ENCODE data around the gene LDHB. TPM values are rescaled to one million over a fixed set of nuclear protein-coding genes. Genes with fewer than 3 reads are reported as not detected.

The LDHB gene
- total RNA-seq, 1 donor from 2014 or later, result 1,973 TPM

GRCh38 chr12:21614506-21614905 lies 43.1 kb downstream of the LDHB start:
- no peak overlapping the region for H2AFZ ChIP-seq (replicated peaks)
- no peaks in the 10 kb centered on the region for H3K79me2 ChIP-seq (ENCODE audit: low read depth)
- no peak overlapping the region for H3K9ac ChIP-seq
- H3K27me3 Mint-ChIP-seq (ENCODE audit: insufficient read depth, low read depth), result no peaks in the 10 kb centered on the region
- H3K27ac Mint-ChIP-seq, result no peak overlapping the region
- no peaks in the 10 kb centered on the region for H3K27me3 ChIP-seq
- no peaks in the 10 kb centered on the region for H3K36me3 Mint-ChIP-seq
- H3K4me2 ChIP-seq, result no peak overlapping the region
- no peaks in the 10 kb centered on the region for H3K9me3 Mint-ChIP-seq
- TF ChIP-seq EZH2phosphoT487 (IDR thresholded peaks at IDR 0.05) (no peak), CTCF (IDR thresholded peaks at IDR 0.05) (no peak), EZH2 (IDR thresholded peaks at IDR 0.05) (no peak)
- H4K20me1 ChIP-seq (ENCODE audit: low read depth), result no peaks in the 10 kb centered on the region
- no peak for DNase-seq (ENCODE audit: low spot score)
- no peak overlapping the region for H3K27ac ChIP-seq
- H3K4me3 ChIP-seq, result no peak overlapping the region
- H3K4me3 Mint-ChIP-seq, result no peak overlapping the region
- H3K9me3 ChIP-seq (ENCODE audit: low read depth), result no peaks in the 10 kb centered on the region
- no peaks in the 10 kb centered on the region for H3K4me1 ChIP-seq
- H3K36me3 ChIP-seq, result no peaks in the 10 kb centered on the region
- H3K4me1 Mint-ChIP-seq, result no peaks in the 10 kb centered on the region
- no peaks in the 10 kb centered on the region for H3F3A ChIP-seq (ENCODE audit: low read depth)

- Histone ChIP-seq H3K27ac (no peak overlapping the region), H3K4me1 (no peaks in the 10 kb centered on the region), H3K4me2 (no peak overlapping the region), H3K27me3 (no peaks in the 10 kb centered on the region), H3K4me3 (no peak overlapping the region), H4K20me1 (ENCODE audit: low read depth) (no peaks in the 10 kb centered on the region), H3K79me2 (ENCODE audit: low read depth) (no peaks in the 10 kb centered on the region), H3K36me3 (no peaks in the 10 kb centered on the region), H2AFZ (replicated peaks) (no peak overlapping the region), H3F3A (ENCODE audit: low read depth) (no peaks in the 10 kb centered on the region), H3K9me3 (ENCODE audit: low read depth) (no peaks in the 10 kb centered on the region), H3K9ac (no peak overlapping the region)
- no peaks in the 10 kb centered on the region for H3K9me3 Mint-ChIP-seq
- TF ChIP-seq EZH2 (IDR thresholded peaks at IDR 0.05) (no peak), CTCF (IDR thresholded peaks at IDR 0.05) (peak; percentile 19), EZH2phosphoT487 (IDR thresholded peaks at IDR 0.05) (no peak)
- no peak for DNase-seq (ENCODE audit: low spot score)
- no peaks in the 10 kb centered on the region for H3K27me3 Mint-ChIP-seq (ENCODE audit: insufficient read depth, low read depth)
- no peaks in the 10 kb centered on the region for H3K36me3 Mint-ChIP-seq
- H3K4me1 Mint-ChIP-seq, result no peaks in the 10 kb centered on the region
- H3K4me3 Mint-ChIP-seq, result no peak overlapping the region
- no peak overlapping the region for H3K27ac Mint-ChIP-seq
Measured at GRCh38 chr12:21613931-21614330, 43.7 kb downstream of the LDHB start.

- Mint-ChIP-seq H3K36me3 (no peaks in the 10 kb centered on the region), H3K4me1 (peaks cover 4% of the 10 kb centered on the region)
- no peaks in the 10 kb centered on the region for H3K79me2 ChIP-seq (ENCODE audit: low read depth)
Measured at GRCh38 chr12:21608196-21608595, 49.4 kb downstream of the LDHB start.

More at GRCh38 chr12:21608196-21608595, 49.4 kb downstream of the LDHB start:
- Mint-ChIP-seq H3K9me3 (no peaks in the 10 kb centered on the region), H3K27me3 (ENCODE audit: insufficient read depth, low read depth) (no peaks in the 10 kb centered on the region), H3K27ac (no peak overlapping the region), H3K4me3 (no peak overlapping the region)
- Histone ChIP-seq H3K36me3 (no peaks in the 10 kb centered on the region), H3K27me3 (no peaks in the 10 kb centered on the region), H3K9me3 (ENCODE audit: low read depth) (no peaks in the 10 kb centered on the region), H3K9ac (no peak overlapping the region), H3K4me1 (peaks cover 6% of the 10 kb centered on the region), H3K27ac (no peak overlapping the region), H2AFZ (replicated peaks) (no peak overlapping the region), H3K4me2 (no peak overlapping the region), H4K20me1 (ENCODE audit: low read depth) (no peaks in the 10 kb centered on the region), H3K4me3 (no peak overlapping the region), H3F3A (ENCODE audit: low read depth) (no peaks in the 10 kb centered on the region)
- DNase-seq (ENCODE audit: low spot score), result no peak
- TF ChIP-seq EZH2phosphoT487 (IDR thresholded peaks at IDR 0.05) (no peak), CTCF (IDR thresholded peaks at IDR 0.05) (no peak), EZH2 (IDR thresholded peaks at IDR 0.05) (no peak)

Data from neural progenitor cell (in vitro differentiated cells).